RWPE2 (cell line): Measurements from ENCODE around the gene SCN4B.

ENCODE experiments used
- ATAC-seq: fragments of 200-7000 bp; cut with Tn5 transposase; 3 replicates; pipeline ENCODE4 v1.9.1; 2021; ENCODE audit warnings: low read depth
- DNase-seq: peaks from one replicate; pipeline ENCODE4 v3.0.0-alpha.2; 2020; ENCODE audit warnings: low spot score
- H3K27ac ChIP-seq: fragments of 450-650 bp; 2 replicates; pipeline ENCODE4 v1.5.1; 2017; ENCODE audit warnings: mild to moderate bottlenecking; ENCODE audit not compliant: poor library complexity, severe bottlenecking
- H3K27me3 ChIP-seq: fragments of 250-450 bp; sonication (Bioruptor Pico); 2 replicates; pipeline ENCODE4 v1.5.1; 2021; ENCODE audit warnings: mild to moderate bottlenecking, moderate library complexity; ENCODE audit not compliant: insufficient read depth, poor library complexity, severe bottlenecking
- H3K36me3 ChIP-seq: fragments of 250-450 bp; sonication (Bioruptor Pico); 2 replicates; pipeline ENCODE4 v1.5.1; 2020; ENCODE audit warnings: low read depth, mild to moderate bottlenecking, moderate library complexity
- H3K4me1 ChIP-seq: fragments of 250-450 bp; sonication (Bioruptor Pico); 2 replicates; pipeline ENCODE4 v1.5.1; 2021; ENCODE audit warnings: mild to moderate bottlenecking, moderate library complexity; ENCODE audit not compliant: insufficient read depth, poor library complexity, severe bottlenecking
- H3K4me3 ChIP-seq: fragments of 250-450 bp; sonication (Bioruptor Pico); 2 replicates; pipeline ENCODE4 v1.5.1; 2021; ENCODE audit warnings: mild to moderate bottlenecking, moderate library complexity; ENCODE audit not compliant: severe bottlenecking
- H3K9me3 ChIP-seq: fragments of 250-450 bp; sonication (Bioruptor Pico); 2 replicates; pipeline ENCODE4 v1.5.1; 2021; ENCODE audit warnings: mild to moderate bottlenecking, moderate library complexity; ENCODE audit not compliant: severe bottlenecking
- TF ChIP-seq, protein P1 (sequence below): fragments of 450-650 bp; IDR thresholded peaks from one replicate; pipeline ENCODE4 v1.5.1; 2017; ENCODE audit warnings: mild to moderate bottlenecking, moderate library complexity; ENCODE audit not compliant: poor library complexity, severe bottlenecking

Gene SCN4B

DNA sequence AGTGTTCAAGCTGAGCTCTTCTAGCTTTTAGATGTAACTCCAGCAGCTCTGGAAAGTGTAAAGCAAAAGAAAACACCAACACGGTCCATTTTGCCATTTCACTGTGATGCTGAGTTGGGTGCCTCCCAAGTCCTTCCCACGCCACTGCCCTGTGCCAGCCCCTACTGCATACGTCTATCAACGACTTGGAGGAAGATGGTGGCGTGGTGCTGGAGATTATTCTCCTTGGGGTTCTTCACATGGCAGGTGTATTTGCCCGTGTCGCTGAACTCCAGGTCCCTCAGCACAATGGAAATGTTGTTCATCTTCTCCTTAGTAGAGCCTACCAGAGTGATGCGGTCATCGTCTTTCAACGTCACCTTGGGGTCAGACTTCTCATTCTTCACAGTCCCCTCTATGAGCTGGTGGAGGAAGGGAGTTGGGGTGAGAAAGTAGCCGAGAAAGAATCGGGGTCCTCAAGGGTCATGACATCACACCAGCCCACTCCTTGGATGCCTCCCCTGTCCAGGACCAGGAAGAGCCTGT is 8.9 kb downstream of the SCN4B start:
- Histone ChIP-seq H3K27ac (no peak overlapping the region), H3K27me3 (no peaks in the 10 kb centered on the region), H3K36me3 (no peaks in the 10 kb centered on the region), H3K4me3 (no peak overlapping the region), H3K9me3 (no peaks in the 10 kb centered on the region), H3K4me1 (no peaks in the 10 kb centered on the region)
- ATAC-seq (no peak), DNase-seq (no peak)
- TF ChIP-seq, protein P1, sequence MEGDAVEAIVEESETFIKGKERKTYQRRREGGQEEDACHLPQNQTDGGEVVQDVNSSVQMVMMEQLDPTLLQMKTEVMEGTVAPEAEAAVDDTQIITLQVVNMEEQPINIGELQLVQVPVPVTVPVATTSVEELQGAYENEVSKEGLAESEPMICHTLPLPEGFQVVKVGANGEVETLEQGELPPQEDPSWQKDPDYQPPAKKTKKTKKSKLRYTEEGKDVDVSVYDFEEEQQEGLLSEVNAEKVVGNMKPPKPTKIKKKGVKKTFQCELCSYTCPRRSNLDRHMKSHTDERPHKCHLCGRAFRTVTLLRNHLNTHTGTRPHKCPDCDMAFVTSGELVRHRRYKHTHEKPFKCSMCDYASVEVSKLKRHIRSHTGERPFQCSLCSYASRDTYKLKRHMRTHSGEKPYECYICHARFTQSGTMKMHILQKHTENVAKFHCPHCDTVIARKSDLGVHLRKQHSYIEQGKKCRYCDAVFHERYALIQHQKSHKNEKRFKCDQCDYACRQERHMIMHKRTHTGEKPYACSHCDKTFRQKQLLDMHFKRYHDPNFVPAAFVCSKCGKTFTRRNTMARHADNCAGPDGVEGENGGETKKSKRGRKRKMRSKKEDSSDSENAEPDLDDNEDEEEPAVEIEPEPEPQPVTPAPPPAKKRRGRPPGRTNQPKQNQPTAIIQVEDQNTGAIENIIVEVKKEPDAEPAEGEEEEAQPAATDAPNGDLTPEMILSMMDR = no peak

DNA sequence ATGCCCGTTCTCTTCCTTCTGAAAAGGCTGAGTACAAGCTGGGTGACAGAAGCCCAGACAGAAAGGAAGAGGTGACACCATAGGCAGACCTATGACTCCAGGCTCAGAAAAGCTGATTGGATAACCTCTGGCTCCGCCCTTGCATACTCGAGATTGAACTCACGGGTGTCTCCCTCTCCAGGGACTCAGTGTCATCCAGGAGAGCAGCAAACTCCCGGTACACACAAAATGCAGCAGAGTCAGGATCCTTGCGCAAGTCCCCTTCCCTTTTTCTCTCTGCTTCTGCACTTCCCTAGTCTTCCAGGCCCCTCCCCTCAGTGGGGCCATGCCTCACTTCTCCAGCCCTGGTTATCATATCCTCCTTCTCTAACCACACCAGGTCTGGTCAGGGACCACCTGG is 9.8 kb downstream of the SCN4B start:
- no peak overlapping the region for H3K27ac ChIP-seq
- TF ChIP-seq, protein P1 = no peak
- no peak for DNase-seq
- no peaks in the 10 kb centered on the region for H3K9me3 ChIP-seq
- no peak for ATAC-seq
- no peaks in the 10 kb centered on the region for H3K36me3 ChIP-seq
- no peaks in the 10 kb centered on the region for H3K4me1 ChIP-seq
- H3K27me3 ChIP-seq = no peaks in the 10 kb centered on the region
- no peak overlapping the region for H3K4me3 ChIP-seq

DNA sequence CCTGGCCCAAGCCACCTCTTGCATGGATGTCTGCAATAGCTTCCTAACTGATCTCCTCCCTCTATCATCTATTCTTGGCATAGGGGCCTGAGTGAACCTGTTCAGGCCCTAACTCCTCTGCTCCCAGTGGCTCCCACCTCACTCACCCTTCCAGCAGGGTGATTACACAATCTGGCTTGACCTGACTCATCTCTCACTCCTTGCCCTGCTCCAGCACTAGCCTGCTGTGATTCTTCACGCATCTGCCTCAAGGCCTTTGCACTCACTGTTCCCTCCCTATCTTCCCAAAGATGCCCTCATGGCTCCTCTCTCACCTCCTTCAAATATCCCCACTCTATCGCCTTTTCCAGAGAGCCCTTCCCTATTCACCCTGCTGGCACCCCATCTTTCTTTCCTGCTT is 10.5 kb downstream of the SCN4B start:
- H3K4me3 ChIP-seq = no peak overlapping the region
- no peak for DNase-seq

DNA sequence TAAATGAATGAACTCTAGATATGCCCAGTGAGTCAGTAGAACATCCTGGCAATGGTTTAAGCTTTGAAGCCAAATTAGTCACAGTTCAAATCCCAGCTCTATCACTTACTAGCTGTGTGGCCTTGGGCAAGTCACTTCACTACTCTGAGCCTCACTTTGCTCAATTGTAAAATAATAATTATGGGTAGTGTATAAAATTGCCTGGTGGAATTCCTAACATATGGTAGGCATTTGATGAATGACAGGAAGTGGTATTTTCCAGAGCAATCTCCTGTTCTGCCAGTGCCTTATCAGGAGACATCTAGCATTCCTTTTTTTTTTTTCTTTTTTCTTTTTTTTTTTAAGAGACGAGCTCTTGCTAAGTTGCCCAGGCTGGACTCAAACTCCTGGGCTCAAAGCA is 13.0 kb downstream of the SCN4B start:
- Histone ChIP-seq H3K36me3 (no peaks in the 10 kb centered on the region), H3K27me3 (no peaks in the 10 kb centered on the region), H3K9me3 (no peaks in the 10 kb centered on the region), H3K4me1 (no peaks in the 10 kb centered on the region), H3K4me3 (no peak overlapping the region), H3K27ac (no peak overlapping the region)
- TF ChIP-seq, protein P1 = no peak
- ATAC-seq (no peak), DNase-seq (no peak)

More for the DNA sequence above, 10.5 kb downstream of the SCN4B start:
- no peak overlapping the region for H3K27ac ChIP-seq
- no peaks in the 10 kb centered on the region for H3K27me3 ChIP-seq
- H3K9me3 ChIP-seq = no peaks in the 10 kb centered on the region
- no peaks in the 10 kb centered on the region for H3K36me3 ChIP-seq
- no peaks in the 10 kb centered on the region for H3K4me1 ChIP-seq
- TF ChIP-seq, protein P1 = no peak
- ATAC-seq = peak; percentile 77

DNA sequence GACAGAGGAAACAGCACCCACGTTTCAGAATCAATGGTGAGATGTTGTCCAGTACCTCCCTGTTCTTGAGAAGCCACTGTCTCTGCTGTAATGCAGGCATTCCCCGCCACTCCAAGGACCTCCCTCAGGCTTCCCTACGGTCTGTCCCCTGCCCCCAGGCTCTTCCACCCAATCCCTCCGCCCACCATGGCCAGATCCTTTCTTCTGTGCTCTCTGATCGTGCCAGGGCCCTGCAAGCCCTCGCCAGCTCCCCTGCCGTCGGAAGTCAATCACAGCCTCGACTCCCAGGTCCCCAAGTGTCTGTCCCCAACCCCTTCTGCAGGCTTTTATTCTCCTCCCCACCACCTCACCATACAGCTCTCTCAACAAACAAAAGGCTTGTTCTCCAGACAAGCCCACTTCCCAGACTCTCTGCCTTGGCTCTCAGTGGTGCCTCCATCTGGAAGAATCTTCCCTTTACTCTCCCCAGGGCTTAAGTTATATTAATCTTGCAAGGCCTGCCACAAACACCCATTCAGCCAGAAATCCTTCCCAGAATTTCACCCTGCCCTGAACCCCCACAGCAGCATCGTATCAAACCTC is 13.7 kb downstream of the SCN4B start:
- no peak overlapping the region for H3K27ac ChIP-seq
- H3K36me3 ChIP-seq = no peaks in the 10 kb centered on the region
- H3K4me3 ChIP-seq = no peak overlapping the region
- no peak for DNase-seq
- no peaks in the 10 kb centered on the region for H3K4me1 ChIP-seq
- no peaks in the 10 kb centered on the region for H3K27me3 ChIP-seq
- no peak for ATAC-seq
- no peaks in the 10 kb centered on the region for H3K9me3 ChIP-seq
- TF ChIP-seq, protein P1 = no peak
